Fibroblast of peridontal ligament (primary cell): ENCODE measurements around the gene KCTD10.
"Not testable (repeated sequence)": the region's sequence is repeated elsewhere in the genome, so short reads cannot be mapped to it uniquely, and the experiment has no call there.

ENCODE experiments used
- DNase-seq: peaks from one replicate; pipeline ENCODE4 v3.0.0-alpha.2; 2010; ENCODE audit errors: extremely low read depth

The KCTD10 gene

DNA sequence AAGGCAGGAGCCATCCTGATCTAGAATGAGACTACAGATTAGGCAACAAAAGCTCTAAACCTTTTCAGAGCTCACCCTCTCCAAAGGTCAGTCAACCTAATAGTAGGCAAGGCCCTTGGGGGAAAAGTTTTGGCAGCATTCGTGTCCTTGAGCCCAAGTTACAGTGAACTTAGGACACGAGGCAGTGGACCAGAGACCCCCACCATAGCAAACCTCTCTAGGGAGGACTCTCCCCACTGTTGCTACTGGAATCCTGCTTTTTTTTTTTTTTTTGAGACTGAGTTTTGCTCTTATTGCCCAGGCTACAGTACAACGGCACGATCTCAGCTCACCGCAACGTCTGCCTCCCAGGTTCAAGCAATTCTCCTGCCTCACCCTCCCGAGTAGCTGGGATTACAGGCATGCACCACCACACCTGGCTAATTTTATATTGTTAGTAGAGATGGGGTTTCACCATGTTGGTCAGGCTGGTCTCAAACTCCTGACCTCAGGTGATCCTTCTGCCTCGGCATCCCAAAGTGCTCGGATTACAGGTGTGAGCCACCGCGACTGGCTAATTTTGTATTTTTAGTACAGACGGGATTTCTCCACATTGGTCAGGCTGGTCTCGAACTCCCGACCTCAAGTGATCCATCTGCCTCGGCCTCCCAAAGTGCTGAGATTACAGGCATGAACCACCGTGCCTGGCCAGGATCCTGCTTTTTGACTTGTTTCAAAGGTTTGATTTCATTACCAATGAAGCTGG, 3.4 kb downstream of the KCTD10 start:
- not testable (repeated sequence) for DNase-seq

DNA sequence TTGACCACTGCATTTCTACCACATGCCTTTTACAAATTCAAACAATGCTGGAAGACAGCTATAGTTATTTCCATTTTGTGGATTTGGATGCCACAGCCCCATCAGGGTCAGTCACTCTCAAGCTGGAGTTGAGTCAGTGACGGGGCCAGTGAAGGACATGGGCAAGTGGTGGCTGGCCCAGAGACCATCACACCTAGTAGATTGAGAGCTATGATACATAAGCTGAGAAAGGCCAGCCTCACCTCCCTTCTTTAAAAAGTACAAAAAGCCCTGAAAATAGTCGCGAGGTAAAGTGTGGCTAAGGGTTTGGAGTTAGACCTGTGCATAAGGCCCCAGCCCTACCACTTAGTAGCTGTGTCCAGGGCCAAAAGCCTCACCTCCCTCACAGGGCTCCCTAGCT, 4.1 kb downstream of the KCTD10 start:
- no peak for DNase-seq

DNA sequence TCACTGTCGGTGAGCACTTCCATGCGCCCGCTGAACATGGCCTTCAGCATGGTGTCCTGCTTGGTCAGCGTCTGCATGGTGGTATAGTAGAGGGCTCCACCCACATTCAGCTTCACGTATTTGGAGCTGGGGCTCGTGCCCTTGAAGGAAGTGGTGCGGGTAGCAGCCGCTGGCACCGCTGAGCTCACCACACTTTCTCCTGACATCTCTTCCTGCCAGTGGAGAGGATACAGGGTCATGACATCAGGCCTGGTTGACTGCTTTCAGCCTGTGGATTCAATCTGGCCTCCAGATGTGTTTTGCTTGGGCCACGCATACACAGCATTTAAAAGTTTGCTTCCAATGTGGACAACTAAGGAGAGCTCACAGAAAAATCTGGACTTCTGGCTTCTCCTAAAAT, 7.6 kb downstream of the KCTD10 start:
- peak; percentile 58 for DNase-seq

DNA sequence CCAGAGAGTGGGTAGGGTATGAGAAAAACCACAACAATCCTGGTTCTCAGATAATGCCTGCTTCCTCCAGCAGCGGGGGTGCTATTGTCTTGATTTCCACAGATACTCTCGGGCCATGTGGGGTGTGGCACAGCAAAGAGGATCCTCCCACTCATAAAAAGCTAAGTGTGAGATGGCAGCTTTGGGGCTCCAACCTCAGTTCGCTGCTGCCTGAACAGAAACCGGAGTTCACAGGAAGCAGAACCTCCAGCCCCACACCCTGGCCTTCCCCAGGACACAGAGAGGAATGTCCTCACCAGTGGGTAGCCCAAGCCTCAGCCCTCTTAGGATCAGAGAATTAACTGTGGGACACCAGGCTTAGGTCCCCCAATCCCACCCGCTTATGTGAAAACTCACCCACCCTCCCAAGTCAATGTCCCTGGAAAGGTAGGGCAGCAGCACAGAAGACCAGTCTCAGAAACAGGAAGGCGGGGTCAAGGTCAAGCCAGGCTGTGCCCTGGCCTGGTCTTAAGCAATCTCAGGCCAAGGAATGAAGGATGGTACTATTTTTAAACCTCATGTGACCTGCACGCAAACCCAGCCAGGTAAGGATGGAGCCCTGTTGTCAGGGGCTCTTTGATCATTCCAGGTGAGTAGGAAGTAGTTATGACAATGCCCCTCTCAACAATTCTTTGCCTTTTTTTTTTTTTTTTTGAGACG, 9.0 kb downstream of the KCTD10 start:
- no peak for DNase-seq

DNA sequence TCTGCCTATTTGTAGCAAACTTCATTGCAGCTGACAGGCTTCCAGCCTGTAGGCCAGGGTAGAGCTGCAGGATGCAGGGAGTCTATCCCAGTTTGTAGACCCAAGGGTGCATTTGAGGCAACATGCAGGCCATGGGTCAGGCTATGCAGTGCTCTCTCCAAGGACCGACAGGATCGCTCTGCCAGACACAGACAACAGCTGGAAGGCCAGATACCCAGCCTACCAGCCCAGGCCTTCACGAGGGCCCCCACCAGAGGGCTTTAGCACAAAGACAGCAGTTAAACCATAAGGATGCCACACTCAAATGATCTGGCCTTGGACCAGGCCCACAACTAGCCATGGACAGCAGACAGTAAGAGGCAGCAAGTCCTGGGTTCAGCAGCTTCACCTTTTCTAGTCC, 10.3 kb downstream of the KCTD10 start:
- no peak for DNase-seq

DNA sequence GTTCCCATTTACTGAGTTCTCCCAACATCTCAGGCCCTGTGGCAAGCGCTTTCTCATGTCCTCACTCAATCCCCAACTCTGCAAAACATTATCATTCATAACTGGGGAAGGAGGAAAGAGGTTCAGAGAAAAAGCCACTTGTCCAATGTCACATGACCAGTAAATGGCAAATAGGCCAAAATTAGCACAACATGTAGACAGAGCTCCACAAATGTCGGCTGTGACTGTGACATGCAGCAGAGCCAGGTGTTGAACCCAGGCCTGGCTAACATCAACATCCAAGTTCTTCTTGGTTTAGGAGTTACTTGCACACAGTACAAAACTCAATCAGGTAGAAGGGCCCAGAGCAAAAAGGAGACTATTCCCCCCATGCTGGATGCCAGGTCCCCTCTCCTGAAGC, 10.8 kb downstream of the KCTD10 start:
- DNase-seq, result no peak

DNA sequence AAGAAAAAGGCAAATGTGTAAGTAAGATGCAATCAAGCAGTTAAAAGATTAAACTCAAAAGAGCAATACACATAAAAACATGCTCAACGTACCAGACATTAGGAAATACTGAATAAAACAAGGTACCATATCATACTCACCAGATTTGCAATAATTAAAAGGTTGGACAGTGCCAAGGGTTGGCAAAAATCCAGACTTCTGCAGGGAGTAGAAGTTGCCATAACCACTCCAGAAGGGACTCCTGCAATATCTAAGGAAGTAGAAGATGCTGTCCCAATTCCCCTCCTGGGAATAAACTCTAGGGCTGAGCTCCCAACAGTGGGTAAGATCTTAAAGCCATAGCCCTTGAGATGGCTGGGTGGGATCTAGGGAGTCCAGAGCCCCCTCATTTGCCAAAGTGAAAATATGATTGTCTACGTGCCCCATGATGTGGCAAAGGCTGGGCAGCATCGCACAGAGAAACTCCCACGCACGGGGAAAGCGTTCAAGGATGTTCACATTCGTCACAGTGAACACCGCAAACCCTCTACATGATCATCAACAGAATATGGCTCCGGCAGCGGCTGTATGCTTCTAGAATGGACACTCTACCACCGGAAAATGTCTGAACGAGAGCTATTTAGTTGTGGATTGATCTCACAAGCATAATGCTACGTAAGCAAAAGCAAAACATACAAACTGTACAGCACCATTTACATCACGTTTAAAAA, 12.3 kb downstream of the KCTD10 start:
- peak; percentile 58 for DNase-seq

DNA sequence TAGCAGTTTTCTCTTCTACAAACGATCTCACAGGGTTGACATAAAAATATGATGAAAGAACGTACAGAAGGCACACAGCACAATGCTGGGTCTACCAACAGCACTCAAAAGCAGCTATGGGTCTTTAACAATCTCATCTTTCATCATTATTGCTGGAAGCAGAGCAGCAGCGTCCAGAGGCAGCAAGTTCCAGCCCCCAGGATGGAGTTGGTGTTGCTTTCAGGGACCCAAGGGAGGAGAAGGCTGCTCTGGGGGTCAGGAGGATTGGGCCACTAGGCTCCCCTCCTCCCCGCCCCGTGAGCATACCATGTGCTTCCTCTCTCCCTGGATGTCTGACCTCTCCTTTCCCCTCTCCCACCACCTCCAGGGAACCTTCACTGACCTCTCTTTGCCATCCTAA, 13.3 kb downstream of the KCTD10 start:
- DNase-seq, result no peak

DNA sequence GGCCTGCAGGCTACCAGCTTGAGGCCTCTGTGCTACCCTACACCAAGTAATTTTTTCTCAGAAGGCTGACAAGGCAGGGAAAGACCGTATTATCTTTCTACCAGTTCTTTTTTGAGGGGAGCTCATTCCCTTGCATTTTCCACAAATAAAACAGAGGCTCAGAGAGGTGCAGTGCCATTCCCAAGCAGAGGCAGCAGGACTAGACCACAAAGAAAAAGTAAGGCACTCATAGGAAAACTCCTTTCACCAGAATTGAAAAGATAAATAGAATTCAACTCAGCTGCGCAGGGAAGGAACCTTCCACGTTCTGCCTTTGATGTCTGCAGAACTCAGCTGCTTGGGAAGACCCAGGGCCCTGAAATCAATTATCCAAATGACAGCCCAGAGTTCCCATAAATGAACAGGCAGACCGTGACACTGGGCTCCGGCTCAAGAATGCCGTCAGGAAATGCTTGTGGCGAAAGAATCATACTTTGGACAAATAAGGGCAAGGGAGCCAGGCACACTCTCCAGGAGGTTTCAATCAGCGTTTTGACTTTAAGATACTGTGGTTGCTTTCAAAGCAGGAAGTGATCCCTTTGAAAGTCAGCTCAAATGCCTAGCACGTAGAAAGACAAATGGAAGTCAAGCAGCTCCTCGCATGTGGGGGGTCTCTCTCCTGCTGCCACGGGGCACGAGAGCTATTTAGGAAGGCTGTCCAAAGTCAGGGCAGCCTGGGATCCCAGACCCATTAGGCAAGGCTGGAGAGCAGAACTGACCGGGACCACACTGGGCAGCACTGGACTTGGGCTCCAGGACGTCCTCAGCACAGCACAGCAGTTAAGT, 14.0 kb downstream of the KCTD10 start:
- peak; percentile 99 for DNase-seq

DNA sequence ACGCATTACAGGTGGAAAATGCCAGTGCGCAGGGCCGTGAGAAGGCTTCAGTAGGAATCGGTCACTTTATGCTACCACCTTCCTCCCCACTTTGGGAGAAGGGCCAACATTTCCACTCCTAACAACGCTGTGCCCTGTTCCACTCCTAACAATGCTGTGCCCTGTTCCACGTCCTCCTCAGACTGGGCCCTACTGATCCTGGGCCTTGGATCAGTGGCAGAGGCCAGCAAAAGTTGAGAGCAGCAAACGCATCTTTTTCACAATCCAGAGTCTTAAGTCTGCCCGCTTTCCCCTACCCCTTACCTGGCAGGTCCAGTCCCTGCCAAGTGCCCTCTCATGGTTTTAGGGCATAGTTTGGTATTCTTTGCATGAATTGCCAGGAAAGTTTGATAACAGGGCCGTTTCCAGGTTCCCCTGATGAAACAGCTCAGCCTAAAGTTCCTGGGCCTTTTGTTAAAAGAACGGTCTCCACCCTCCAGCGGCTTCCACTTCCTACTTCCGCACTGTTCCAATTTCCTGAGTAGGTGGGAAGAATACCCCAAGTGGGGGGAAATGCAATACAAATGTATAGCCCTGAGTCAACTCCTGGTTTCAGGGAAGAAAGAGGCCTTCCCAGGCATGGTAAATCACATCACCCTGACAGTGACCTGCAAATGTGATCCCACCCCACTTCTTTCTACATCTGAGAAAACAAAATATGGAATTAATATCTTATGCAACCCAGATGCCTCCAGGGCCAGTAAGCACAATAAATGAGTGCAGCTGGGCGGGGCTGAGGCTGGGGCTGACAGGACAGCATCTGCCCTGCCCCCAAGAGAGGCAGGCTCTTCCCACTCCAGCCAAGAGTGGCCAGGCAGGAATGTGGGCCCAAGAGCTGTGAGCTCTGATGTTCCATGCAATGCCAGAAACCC, 15.0 kb downstream of the KCTD10 start:
- DNase-seq, result peak; percentile 98

DNA sequence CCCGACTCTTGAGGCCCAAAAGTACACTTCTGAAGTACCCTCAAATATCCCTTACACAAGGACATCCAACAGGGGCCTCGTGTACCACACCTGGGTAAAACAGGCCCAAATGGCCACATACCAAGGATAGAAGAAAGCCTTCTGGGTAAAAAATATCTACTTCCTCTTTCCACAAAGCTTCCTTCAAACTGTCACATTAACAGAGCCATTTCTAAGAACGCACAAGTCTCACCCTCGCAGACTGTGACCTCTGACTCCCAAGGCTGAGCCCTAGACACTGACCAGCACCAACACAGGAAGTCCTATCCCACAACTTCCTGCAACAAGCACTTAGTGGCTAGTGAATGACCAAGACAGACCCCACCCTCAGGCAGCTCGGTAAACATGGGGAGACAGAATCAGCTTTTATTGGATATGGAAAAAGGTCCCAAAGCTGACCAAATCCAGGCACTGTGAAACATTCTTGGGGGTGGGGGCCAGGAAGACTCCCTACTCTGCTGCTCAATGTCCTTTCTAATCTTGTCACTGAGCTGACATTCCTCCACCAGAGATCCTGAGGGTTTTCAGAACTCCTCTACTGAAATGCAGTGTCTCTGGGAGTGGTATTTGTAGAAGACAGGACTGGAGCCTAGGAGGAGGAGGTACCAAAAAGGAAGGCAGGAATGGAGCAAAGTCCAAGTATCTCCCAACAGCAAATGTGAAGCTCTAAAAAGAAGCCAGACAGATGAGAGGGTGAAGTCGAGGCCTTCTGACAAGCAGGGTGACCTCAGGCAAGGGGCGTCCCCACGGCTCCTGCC, 15.9 kb downstream of the KCTD10 start:
- no peak for DNase-seq

DNA sequence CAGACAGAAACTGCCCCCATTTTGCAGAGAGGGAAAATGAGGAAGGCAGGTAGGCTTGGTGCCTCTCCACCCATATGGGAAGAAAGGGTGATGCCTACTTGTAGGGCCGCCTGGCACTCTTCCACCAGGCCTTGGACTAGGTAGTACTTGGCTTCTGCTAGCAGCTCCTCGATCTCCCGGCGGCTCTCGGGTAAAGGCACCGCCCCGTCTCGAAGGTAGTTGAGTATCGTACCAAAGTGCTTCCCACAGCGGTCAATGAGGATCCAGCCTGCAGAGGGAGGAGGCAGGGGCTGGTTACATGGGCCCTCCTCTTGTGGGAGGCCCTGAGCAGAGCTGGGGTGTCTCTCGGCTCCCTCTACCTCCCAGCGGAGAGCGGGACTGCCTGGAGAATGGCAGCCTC, 16.6 kb downstream of the KCTD10 start:
- DNase-seq, result no peak

DNA sequence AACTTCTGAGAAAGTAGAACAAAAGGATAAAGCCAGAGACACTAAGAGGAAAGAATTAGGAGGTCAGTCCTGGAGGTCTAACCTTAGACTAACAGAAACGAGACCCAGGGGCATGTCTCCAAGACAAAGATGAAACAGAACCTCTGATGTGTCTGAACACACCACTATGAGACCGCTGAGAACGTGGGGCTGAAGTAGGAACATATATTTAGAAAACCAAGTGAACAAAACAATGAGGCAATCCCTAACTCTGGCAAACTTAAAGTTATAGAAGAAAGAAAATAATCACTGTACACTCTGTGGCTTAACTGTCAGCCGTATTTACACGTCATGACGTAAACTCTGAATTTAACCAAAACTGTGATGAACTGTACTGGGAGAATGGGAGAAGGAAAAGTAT, 17.9 kb downstream of the KCTD10 start:
- peak; percentile 90 for DNase-seq

DNA sequence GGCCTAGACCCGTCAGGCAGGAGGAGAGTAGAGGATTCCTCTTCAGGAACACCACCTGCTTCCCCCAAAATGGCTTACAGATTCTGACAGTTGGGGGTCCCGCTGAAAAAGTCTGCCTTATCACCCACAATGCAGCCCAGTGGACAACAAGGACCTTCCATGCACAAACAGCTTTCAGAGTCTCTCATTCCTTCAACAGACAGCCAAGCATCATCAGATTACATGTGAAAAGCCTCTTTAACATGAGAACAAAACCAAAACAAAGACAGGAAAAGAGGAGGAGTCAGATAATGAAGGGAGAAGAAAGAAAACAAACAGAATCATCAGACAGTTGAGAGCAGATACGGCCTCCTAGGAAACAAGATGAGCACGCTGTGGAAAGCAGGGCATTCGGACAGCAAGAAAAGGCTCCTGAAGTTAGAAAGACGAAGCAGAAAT, 18.3 kb downstream of the KCTD10 start:
- peak; percentile 76 for DNase-seq

DNA sequence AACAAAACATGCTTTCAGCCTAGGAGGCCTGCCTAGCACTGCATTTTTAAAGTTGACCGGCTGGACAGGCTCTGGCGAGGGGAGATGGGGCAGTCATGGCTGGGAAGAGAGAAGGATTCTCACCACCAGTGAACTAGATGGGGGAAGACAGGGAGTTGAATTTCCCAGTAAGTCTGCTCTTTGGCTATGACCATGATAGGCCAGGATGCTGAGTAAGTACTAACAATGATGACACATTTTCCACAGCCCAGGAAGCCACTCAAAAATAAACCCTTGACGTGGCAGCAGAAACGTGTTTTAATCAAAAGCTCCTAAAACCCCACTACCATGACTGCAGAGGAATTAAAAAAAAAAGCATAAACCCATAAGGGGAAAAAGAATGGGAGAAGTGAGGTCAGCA, 19.0 kb downstream of the KCTD10 start:
- DNase-seq, result peak; percentile 84

DNA sequence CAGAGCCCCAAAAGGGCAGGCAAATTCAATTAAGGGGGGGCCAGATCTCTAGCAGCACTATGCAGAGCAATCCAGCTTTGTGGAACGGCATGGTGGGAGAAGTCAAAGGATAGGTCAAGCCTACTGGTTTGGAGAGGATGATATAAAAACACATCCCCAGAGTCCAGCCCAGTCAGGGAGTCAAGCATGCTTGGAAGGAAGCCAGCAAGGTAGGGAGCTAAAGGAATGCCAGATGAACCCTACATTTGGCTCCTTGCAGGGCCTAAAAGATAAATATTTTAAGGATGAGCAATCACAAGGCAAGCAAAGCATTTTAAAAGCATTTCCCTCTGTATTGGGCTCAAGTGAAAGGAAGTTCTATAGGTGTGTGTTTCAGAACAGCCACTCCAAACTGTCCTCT, 21.4 kb downstream of the KCTD10 start:
- DNase-seq, result no peak

DNA sequence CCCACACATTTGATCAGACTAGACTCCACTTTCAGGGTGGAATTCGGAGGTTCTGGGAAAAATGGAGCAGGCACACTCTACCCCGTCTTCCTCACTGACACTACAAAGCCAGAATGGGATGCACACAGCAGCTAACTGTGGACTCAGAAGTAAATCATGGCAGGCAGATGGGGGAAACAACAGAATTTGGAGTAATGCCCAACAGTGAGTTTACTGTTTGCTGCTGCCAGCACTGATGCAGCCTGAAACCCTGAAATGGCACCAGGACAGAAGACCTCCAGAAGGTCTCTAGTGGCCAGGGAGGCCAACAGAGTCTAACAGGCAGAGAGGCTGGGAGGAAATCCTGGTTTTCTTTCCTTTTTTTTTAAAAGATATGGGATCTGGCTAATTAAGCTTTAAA, 24.6 kb downstream of the KCTD10 start:
- DNase-seq, result no peak

DNA sequence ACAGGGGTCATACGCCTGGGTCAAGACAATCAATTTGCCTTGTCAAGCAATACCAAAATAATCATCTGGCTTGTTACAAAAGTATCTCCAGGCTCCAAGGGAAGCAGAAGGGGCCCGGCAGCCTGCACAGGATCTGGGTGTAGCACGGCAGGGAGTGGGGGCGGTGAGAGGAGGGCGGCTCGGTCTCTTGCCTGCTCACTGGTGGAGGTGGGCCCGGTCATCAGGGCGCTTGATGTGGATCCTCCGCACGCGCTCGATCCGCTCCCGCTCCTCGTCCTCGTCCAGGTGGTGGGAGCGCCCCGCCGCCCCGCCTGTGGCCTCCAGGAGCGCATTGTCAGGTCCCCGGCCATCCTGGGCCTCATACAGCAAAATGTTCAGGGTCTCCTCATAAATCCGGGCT, 25.7 kb downstream of the KCTD10 start:
- no peak for DNase-seq

DNA sequence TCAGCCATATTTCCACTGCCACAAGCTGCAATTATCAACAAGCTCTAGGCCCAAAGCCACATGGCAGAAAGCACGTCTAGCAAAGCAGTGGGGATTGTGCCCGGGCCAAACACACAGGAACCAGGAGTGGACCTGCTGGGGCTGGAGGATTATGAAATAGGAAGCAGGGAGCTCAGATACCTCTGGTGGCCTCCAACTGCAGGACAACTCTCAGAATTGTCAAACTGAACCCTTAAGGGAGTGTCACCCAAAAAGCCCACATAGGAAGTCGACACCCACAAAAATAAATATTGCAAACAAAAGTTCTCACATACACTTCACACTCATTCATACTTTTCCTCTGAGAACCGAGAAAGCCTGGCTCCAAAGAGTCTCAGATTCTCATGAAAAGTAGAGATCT, 26.1 kb downstream of the KCTD10 start:
- no peak for DNase-seq
